Activated T-helper 1 cell treated with anti-CD3 and anti-CD28 coated beads, Interleukin-12 subunit alpha, Interleukin-12 subunit beta, Interleukin-2, Interleukin-4 antibody, amounts not matched to agents 30 ng/mL and 10 ng/mL and 1 ng/mL, durations not matched to agents 14 hours and 24 hours and 36 hours (primary cell): ENCODE data around the gene FOXR2. TPM values are rescaled to one million over a fixed set of nuclear protein-coding genes. Genes with fewer than 3 reads are reported as not detected.

Experiments
- DNase-seq: peaks from one replicate; pipeline ENCODE4 v3.0.0; 2021; ENCODE audit warnings: low spot score
- H3K27ac Mint-ChIP-seq: one replicate; pipeline ENCODE4 v1.8.0; 2021; ENCODE audit warnings: mild to moderate bottlenecking, mixed read lengths
- H3K27me3 Mint-ChIP-seq: one replicate; pipeline ENCODE4 v1.8.0; 2022; ENCODE audit warnings: mild to moderate bottlenecking, moderate library complexity, mixed read lengths; ENCODE audit not compliant: insufficient read depth
- H3K36me3 Mint-ChIP-seq: one replicate; pipeline ENCODE4 v1.8.0; 2021; ENCODE audit warnings: low read depth, mixed read lengths
- H3K4me1 Mint-ChIP-seq: one replicate; pipeline ENCODE4 v1.8.0; 2021; ENCODE audit warnings: low read depth, mixed read lengths
- H3K4me3 Mint-ChIP-seq: one replicate; pipeline ENCODE4 v1.8.0; 2021; ENCODE audit warnings: mild to moderate bottlenecking, moderate library complexity, mixed read lengths
- H3K9me3 Mint-ChIP-seq: one replicate; pipeline ENCODE4 v1.8.0; 2021; ENCODE audit warnings: mixed read lengths
- intact Hi-C: fragments of 100-400 bp; cut with micrococcal nuclease; formaldehyde crosslinking; loops from one replicate; pipeline ENCODE4 v1.15.1; 2024
- total RNA-seq: library from RNA; stranded (reverse); gene quantifications from 2 replicates; pipeline ENCODE4 v1.2.3, GENCODE V29; 2022

Gene FOXR2
- total RNA-seq, 1 donor from 2014 or later, result not detected

GRCh38 chrX:55668084-55668483 lies 44.9 kb downstream of the FOXR2 start:
- no peak for DNase-seq
- no peaks in the 10 kb centered on the region for H3K27me3 Mint-ChIP-seq
- H3K27ac Mint-ChIP-seq, result no peak overlapping the region
- intact Hi-C loops, result no loop called here
- H3K9me3 Mint-ChIP-seq, result no peaks in the 10 kb centered on the region
- H3K4me1 Mint-ChIP-seq, result no peaks in the 10 kb centered on the region
- H3K36me3 Mint-ChIP-seq, result no peaks in the 10 kb centered on the region
- no peak overlapping the region for H3K4me3 Mint-ChIP-seq

Other genes starting within 250 kb of the FOXR2 start
- 15.9 and 17.3 TPM in 2 replicates for gene MAGEH1, start 171.3 kb upstream of the FOXR2 start, total RNA-seq
- 1.9 and 2.2 TPM in 2 replicates for gene USP51, start 133.6 kb upstream of the FOXR2 start, total RNA-seq
- gene RRAGB, start 94.3 kb downstream of the FOXR2 start, total RNA-seq, result 4.4 and 6.1 TPM in 2 replicates